Endodermal cell (in vitro differentiated cells): Measurements from ENCODE around the gene LRRC49. TPM values are rescaled to one million over a fixed set of nuclear protein-coding genes. Genes with fewer than 3 reads are reported as not detected.
A peak's percentile ranks its signal among the peaks of the same experiment; 100 is the strongest.

Source experiments
- DNase-seq: peaks from one replicate; pipeline ENCODE4 v3.0.0-alpha.2; 2017
- H3K27ac ChIP-seq: 2 replicates; pipeline ENCODE4 v1.5.1; 2013; ENCODE audit warnings: mild to moderate bottlenecking, low read depth, low read length, moderate library complexity
- H3K27me3 ChIP-seq: 2 replicates; pipeline ENCODE4 v1.6.1; 2013; ENCODE audit warnings: mild to moderate bottlenecking, low read length, moderate library complexity; ENCODE audit not compliant: insufficient read depth, control insufficient read depth, poor library complexity, severe bottlenecking
- H3K36me3 ChIP-seq: 2 replicates; pipeline ENCODE4 v1.7.0; 2013; ENCODE audit warnings: mild to moderate bottlenecking, low read length, moderate library complexity; ENCODE audit not compliant: control insufficient read depth, insufficient read depth
- H3K4me1 ChIP-seq: one replicate; pipeline ENCODE4 v1.7.0; 2013; ENCODE audit warnings: low read length; ENCODE audit not compliant: control insufficient read depth, insufficient read depth
- H3K4me3 ChIP-seq: 2 replicates; pipeline ENCODE4 v1.5.1; 2013; ENCODE audit warnings: mild to moderate bottlenecking, low read length, moderate library complexity
- H3K9ac ChIP-seq: 2 replicates; pipeline ENCODE4 v1.6.1; 2013; ENCODE audit warnings: mild to moderate bottlenecking, low read length, moderate library complexity; ENCODE audit not compliant: poor library complexity, severe bottlenecking; ENCODE audit errors: extremely low read depth
- H3K9me3 ChIP-seq: 2 replicates; pipeline ENCODE4 v1.6.1; 2013; ENCODE audit warnings: mild to moderate bottlenecking, low read length, moderate library complexity; ENCODE audit not compliant: control insufficient read depth
- H3K27ac Mint-ChIP-seq: 2 replicates; pipeline ENCODE4 v1.8.0; 2020; ENCODE audit warnings: mixed read lengths
- H3K27me3 Mint-ChIP-seq: 2 replicates; pipeline ENCODE4 v1.8.0; 2021; ENCODE audit warnings: mild to moderate bottlenecking, mixed read lengths; ENCODE audit not compliant: insufficient read depth
- H3K36me3 Mint-ChIP-seq: 2 replicates; pipeline ENCODE4 v1.8.0; 2020; ENCODE audit warnings: low read depth, mixed read lengths
- H3K4me1 Mint-ChIP-seq: 2 replicates; pipeline ENCODE4 v1.8.0; 2020; ENCODE audit warnings: mixed read lengths
- H3K4me3 Mint-ChIP-seq: 2 replicates; pipeline ENCODE4 v1.8.0; 2020; ENCODE audit warnings: mild to moderate bottlenecking, moderate library complexity, mixed read lengths
- H3K9me3 Mint-ChIP-seq: 2 replicates; pipeline ENCODE4 v1.8.0; 2020; ENCODE audit warnings: mild to moderate bottlenecking, mixed read lengths
- WGBS, 2 experiments: methylation state at CpG; one replicate each; pipeline versions ENCODE4 v1.1.5 to v1.1.7; 2013; ENCODE audit warnings: missing lambda C conversion rate in 2 of 2, mixed read lengths in 1 of 2; ENCODE audit not compliant: insufficient coverage in 1 of 2, insufficient read length in 1 of 2; 5-methylcytosine and 5-hydroxymethylcytosine counted together
- total RNA-seq, 2 donors: library from RNA; stranded (reverse); fragmentation: NEBNext Ultra II Directional in 1 of 2; extraction: Animal tissue kit (Norgen Biotek cat#: 25700) in 1 of 2; gene quantifications; 2 replicates in 1 of 2; 3 replicates in 1 of 2; pipeline ENCODE4 v1.2.1, GENCODE V29; 2021
- TF ChIP-seq, protein P1 (sequence below): fragments of 200-600 bp; sonication (generic); conservative IDR thresholded peaks from 2 replicates; pipeline ENCODE4 v1.5.0; 2021; ENCODE audit warnings: antibody characterized with exemption, mild to moderate bottlenecking

The LRRC49 gene
- total RNA-seq, 2 donors from 2014 or later = 6.6 to 10.7 TPM

DNA sequence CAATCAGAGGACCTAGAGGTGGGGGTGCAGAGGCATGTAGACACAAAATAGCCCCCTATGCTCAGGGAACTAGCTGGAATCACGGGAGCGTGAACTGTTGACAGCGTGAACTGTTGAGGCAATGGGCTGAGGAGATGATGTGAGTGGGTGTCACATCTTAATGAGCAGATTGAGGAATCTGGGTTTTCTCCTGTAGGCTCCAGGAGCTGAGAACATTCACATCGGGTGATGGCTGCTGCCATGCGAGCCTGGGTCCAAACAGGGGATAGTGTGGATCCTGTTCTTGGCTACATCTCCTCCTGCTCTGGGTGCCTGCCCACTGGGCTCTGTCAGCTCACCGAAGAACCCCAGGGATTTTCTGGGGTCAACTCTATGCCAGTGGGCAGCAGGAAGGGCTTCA, 40.7 kb upstream of the LRRC49 start:
- H3K27me3 ChIP-seq = no peaks in the 10 kb centered on the region
- no peak overlapping the region for H3K27ac Mint-ChIP-seq
- peaks cover 8% of the 10 kb centered on the region for H3K27me3 Mint-ChIP-seq
- peaks cover 19% of the 10 kb centered on the region for H3K36me3 Mint-ChIP-seq
- no peak overlapping the region for H3K4me3 Mint-ChIP-seq
- H3K4me1 ChIP-seq = no peaks in the 10 kb centered on the region
- 92 to 98% methylated on average over 6 of the region's 6 CpGs for WGBS, 2 experiments
- no peaks in the 10 kb centered on the region for H3K9me3 ChIP-seq
- no peak for DNase-seq
- peaks cover 19% of the 10 kb centered on the region for H3K36me3 ChIP-seq
- no peak overlapping the region for H3K27ac ChIP-seq
- H3K4me1 Mint-ChIP-seq = peaks cover 15% of the 10 kb centered on the region
- no peak overlapping the region for H3K9ac ChIP-seq
- H3K9me3 Mint-ChIP-seq = no peaks in the 10 kb centered on the region
- TF ChIP-seq, protein P1, sequence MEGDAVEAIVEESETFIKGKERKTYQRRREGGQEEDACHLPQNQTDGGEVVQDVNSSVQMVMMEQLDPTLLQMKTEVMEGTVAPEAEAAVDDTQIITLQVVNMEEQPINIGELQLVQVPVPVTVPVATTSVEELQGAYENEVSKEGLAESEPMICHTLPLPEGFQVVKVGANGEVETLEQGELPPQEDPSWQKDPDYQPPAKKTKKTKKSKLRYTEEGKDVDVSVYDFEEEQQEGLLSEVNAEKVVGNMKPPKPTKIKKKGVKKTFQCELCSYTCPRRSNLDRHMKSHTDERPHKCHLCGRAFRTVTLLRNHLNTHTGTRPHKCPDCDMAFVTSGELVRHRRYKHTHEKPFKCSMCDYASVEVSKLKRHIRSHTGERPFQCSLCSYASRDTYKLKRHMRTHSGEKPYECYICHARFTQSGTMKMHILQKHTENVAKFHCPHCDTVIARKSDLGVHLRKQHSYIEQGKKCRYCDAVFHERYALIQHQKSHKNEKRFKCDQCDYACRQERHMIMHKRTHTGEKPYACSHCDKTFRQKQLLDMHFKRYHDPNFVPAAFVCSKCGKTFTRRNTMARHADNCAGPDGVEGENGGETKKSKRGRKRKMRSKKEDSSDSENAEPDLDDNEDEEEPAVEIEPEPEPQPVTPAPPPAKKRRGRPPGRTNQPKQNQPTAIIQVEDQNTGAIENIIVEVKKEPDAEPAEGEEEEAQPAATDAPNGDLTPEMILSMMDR = no peak
- H3K4me3 ChIP-seq = no peak overlapping the region

DNA sequence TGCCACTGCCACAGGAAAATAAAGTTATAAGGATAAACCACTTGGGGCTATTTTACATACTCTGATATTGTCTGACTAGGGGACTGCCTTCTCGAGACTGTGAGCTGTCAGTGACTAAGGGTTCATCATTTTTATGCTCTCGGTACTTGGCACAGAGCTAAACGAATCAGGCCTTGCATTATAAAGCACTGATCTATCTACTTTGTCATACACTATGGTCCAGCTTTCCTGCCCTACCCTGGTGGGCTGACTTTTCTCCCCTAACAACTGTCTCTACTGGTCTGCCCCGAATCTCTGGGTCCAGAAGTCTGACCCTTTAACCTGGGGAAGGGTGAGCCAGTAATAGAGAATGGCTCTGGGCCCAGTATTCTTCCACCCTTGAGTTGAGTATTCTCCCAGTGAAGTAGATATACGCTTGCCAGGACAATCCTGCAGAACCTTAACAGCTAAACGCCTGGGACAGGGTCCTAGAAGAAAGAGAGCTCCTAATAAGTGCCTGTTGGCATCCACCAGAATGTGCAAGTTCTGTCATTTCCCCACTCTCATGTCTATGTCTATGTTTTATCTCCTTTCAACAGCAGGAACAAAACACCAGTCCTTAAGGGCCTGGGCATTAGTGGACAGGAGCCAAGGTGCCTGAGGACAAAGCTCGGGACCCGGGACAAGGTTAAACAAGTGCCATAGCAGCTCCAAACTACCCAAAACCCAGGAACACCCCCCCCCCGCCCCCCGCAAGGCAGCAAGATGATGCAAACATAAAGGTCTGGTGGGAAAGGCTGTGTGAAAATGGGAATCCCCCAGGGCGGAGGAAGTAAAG, 39.9 kb upstream of the LRRC49 start:
- H3K9ac ChIP-seq = no peak overlapping the region
- Mint-ChIP-seq H3K4me1 (peaks cover 15% of the 10 kb centered on the region), H3K27ac (peak overlapping the region; percentile 80), H3K36me3 (peaks cover 19% of the 10 kb centered on the region), H3K4me3 (peak overlapping the region; percentile 78), H3K9me3 (no peaks in the 10 kb centered on the region), H3K27me3 (peaks cover 8% of the 10 kb centered on the region)
- H3K4me3 ChIP-seq = peak overlapping the region; percentile 87
- peaks cover 19% of the 10 kb centered on the region for H3K36me3 ChIP-seq
- H3K9me3 ChIP-seq = no peaks in the 10 kb centered on the region
- DNase-seq = no peak
- H3K27me3 ChIP-seq = no peaks in the 10 kb centered on the region
- no peak overlapping the region for H3K27ac ChIP-seq
- H3K4me1 ChIP-seq = no peaks in the 10 kb centered on the region
- 69 to 86% methylated on average over 6 to 8 of the region's 11 CpGs for WGBS, 2 experiments
- TF ChIP-seq, protein P1 = no peak

DNA sequence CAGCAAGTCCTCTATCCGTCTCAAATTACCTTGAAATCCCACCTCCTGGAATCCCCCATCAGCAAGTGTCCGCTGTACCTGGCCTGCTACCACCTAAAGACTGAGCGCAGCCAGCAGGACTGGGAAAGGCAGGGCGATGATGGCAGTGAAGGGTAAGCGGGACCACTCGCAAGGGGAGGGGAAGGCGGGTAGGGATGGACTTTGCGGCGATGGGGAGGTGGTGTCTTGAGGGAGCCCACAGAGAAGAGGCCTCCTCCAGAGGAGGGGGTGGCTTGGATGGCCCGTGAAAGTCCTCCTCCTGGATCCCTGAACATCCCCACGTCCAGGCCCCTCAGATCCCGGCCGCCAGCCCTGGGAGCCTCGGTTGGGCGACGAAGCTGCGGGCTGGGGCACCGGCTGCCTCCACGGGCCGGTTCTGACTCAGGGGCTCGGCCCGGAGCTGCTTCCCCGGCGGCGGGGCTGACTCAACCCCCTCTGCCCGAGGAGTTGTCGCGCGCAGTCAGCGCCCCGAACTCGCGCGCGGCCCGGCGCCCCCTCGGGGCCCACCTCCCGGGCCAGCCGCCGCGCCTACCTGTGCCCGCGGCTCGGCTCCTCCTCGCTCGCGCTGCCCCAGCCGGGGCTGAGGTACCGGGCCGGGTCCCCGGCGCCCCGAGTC, 39.2 kb upstream of the LRRC49 start:
- H3K9me3 Mint-ChIP-seq = no peaks in the 10 kb centered on the region
- peak; percentile 90 for DNase-seq
- no peaks in the 10 kb centered on the region for H3K4me1 ChIP-seq
- peaks cover 15% of the 10 kb centered on the region for H3K4me1 Mint-ChIP-seq
- H3K4me3 Mint-ChIP-seq = peak overlapping the region; percentile 78
- H3K36me3 ChIP-seq = peaks cover 14% of the 10 kb centered on the region
- TF ChIP-seq, protein P1 = no peak
- WGBS, 2 experiments = 0% methylated on average over 18 to 54 of the region's 54 CpGs
- H3K36me3 Mint-ChIP-seq = peaks cover 19% of the 10 kb centered on the region
- H3K27ac Mint-ChIP-seq = peak overlapping the region; percentile 80
- no peak overlapping the region for H3K27ac ChIP-seq
- peaks cover 8% of the 10 kb centered on the region for H3K27me3 Mint-ChIP-seq
- H3K9me3 ChIP-seq = no peaks in the 10 kb centered on the region
- H3K9ac ChIP-seq = peak overlapping the region; percentile 38
- peak overlapping the region; percentile 87 for H3K4me3 ChIP-seq
- H3K27me3 ChIP-seq = no peaks in the 10 kb centered on the region
